Middle frontal gyrus (tissue), 1 donor: ENCODE data around the gene LZIC.
"Not testable (repeated sequence)": the region's sequence is repeated elsewhere in the genome, so short reads cannot be mapped to it uniquely, and the experiment has no call there.

Experiments used
- DNase-seq: peaks from one replicate; pipeline ENCODE4 v3.0.0-alpha.2; 2015; ENCODE audit warnings: low spot score; ENCODE audit errors: extremely low spot score

LZIC gene

GRCh38 chr1:9942939-9943788 lies at the start of gene LZIC, which contains the start of gene NMNAT1:
Gene LZIC, minus strand, starts transcription at chr1:9943391. Its CDS starts 6,772 bp downstream, at chr1:9936619.
Gene NMNAT1, plus strand, starts transcription at chr1:9943475. Its CDS starts 28,599 bp downstream, at chr1:9972074.
- peak; percentile 89 for DNase-seq

- no peak for DNase-seq
These were observed 49.7 kb upstream of the LZIC start for GRCh38 chr1:9992910-9993309.

DNA sequence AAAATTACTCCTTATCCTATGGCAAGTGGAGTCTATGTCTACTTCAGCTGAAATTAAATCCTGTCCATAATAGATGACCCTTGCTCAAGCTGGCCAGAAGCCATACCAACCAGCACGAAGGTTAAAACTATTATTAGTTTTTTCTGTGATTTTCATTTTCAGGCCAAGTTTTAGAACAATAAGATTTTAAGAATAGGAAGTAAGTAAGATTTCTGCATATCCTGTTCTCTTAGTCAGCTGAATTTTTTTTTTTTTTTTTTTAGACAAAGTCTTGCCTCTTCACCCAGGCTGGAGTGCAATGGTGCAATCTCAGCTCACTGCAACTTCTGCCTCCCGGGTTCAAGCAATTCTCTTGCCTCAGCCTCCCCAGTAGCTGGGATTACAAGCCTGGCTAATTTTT lies 47.8 kb upstream of the LZIC start:
- no peak for DNase-seq

GRCh38 chr1:9989773-9990172 lies 46.6 kb upstream of the LZIC start:
- no peak for DNase-seq

DNA sequence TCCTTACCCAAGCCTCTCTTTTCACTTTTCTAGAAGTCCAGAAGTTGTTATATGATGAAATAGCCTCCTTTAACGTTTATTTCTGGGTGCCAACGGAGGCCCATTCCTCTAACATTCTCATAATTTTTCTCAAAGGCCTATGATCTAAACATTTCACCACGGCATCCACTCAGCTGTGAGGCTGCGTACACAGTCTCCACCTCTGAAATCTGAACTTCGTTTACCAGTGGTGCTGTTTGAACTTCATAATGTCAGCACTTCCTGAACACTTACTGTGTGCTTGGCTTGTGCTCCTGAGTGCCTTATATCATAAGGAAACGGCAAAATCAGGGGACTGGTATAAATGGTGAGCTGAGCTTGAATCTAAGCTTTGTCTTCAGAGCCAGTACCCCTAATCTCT lies 41.8 kb upstream of the LZIC start:
- DNase-seq = no peak

DNA sequence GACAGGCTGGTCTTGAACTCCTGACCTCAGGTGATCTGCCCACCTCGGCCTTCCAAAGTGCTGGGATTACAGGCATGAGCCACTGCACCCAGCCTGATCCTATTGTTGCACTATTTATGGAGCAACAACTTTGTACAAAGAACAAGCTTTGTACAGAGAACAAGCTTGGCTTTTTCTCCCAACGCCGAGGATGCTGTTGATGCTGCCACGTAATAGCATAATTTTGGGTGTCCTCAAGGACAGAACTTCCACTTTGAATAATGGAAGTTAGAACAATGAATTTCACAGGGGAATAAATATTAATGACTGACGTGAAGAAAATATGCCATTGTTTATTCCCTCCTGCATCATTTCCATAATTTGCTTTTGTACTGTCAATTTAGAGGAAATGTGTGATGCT lies 41.1 kb upstream of the LZIC start:
- DNase-seq = no peak

GRCh38 chr1:9960706-9961562 lies 17.7 kb upstream of the LZIC start:
- DNase-seq = no peak

- DNase-seq = no peak
These were observed 16.8 kb upstream of the LZIC start for GRCh38 chr1:9960011-9960410.

GRCh38 chr1:9957726-9958125 lies 14.5 kb upstream of the LZIC start:
- no peak for DNase-seq

DNA sequence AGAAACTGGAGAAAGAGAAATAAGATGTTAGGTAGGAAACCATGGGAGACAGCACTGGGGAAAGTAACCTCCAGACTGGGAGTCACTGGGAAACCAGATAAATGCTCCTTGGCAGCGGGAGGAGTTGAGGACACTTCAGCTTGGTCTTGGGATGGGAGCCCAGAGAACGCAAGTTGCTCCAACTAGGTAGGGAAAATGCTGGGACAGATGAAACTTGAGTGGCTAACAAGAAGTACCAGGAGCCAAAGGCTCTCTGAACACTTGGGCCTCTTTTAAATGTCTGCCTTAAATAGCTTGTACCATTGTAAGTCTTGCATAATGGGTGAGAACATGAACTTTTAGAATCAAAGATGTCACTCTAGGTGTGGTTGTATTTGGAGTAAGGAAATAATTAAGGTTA lies 3.1 kb upstream of the LZIC start:
- DNase-seq = no peak

DNA sequence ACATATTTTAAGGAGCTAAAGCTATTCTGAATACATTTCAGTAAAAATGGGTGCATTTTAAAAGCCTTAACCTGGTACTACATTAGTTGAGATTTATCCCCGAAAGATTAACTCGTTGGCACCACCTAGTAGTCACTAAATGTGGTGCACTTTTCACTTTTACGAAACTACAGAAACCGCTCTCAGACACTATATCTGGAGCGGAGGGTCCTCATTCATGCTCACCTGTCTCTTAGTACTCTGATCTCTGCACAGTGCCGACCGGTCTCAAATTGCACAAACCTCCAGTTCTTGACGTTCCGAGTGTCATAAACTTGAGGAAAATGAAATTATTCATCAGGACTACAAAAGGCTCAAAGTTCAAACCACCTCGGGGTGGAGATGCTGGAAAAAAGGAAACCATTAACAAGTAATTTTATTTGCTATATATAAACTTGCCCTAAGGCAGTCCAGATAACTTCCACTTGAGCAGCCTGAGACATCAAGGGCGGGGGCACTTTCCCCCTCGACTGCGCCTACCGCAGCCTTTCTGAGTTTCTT lies 722 bp downstream of the LZIC start:
- peak; percentile 15 for DNase-seq

- no peak for DNase-seq
These were observed 13.5 kb downstream of the LZIC start for GRCh38 chr1:9929431-9930385.

- no peak for DNase-seq
These were observed 15.9 kb downstream of the LZIC start for GRCh38 chr1:9927259-9927658.

DNA sequence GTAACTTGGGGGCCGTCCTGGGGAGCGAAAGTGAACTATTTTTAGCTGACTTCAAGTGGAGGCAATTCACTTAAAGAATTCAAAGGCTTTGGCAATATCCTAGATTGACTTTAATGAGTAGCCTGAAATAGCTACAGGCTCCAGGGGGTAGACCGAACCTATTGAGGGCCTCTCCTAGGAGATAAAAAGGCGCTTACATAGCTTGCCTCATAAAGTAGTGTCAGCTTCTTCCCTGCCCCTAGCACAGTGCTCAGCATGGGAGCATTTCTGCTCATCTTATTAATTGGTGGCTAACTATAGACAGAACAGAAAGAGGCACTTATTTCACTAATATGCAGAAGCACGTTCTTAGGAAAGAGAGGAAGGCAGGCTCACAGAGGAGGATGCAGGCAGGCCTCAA lies 20.8 kb downstream of the LZIC start:
- DNase-seq = no peak

DNA sequence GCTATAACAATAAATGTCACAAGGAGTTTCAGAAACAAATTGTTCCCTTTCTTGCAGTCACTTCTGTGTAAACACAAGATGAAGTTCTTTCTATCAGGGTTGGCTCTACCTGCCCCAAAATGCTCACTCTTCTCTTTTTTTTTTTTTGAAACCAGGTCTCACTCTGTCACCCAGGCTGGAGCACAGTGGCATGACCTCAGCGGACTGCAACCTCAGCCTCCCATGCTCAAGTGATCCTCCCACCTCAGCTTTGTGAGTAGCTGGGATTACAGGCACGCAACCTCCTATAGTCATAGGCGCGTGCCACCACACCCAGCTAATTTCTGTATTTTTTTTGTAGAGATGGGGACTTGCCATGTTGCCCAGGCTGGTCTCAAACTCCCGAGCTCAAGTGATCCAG lies 22.6 kb downstream of the LZIC start:
- DNase-seq = no peak

DNA sequence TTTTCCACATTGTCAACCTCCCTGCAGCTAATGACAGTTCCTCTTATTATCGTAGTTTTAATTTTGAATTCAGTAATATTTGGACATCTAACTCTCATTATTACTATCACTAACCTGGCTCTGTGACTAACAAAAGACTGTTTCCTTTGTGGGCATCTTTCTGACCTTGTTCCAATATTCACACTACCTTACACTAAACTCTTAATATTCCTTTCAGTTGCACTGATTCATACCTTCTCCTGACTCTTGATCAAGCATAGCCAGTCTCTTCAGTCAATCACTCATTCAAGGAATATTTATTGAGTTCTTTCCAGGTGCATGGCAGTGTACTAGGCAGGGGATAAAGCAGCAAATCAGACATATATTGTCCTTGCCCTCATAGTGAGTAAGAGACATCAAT lies 25.3 kb downstream of the LZIC start:
- no peak for DNase-seq

GRCh38 chr1:9917495-9917894 lies 25.7 kb downstream of the LZIC start:
- not testable (repeated sequence) for DNase-seq

DNA sequence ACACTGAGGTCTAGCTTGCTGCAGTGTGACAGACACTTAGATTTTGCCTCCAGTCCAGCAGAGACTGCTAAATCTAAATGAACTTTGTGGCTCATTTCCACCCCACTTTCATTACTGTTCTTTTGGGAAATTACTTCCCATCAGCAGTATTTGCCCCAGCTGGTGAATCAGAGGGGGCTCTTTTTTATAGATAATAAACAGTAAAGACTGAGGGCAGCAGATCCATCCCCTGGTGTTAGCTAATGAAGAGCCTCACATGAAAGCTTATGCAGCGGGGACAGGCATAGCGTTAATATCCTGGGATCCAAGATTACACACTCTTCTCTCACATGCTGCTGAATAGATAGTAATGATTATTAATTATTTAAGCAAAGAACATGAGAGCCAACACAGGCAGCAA lies 26.7 kb downstream of the LZIC start:
- no peak for DNase-seq

DNA sequence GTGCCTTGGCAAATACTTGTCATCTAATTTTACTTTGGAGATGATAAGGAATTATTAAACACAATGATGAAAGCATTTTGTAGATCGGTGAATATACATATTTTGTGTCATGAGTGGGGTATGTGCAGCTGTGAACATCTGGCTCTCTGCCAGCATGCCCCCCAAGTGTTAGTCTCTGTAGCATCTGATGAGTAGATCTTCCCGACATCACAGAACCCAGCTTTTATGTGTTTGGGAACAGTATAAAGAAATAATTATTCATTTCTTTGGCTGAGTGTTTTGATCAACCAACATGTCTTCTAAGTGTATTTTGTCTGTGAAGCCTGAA lies 28.6 kb downstream of the LZIC start:
- no peak for DNase-seq

DNA sequence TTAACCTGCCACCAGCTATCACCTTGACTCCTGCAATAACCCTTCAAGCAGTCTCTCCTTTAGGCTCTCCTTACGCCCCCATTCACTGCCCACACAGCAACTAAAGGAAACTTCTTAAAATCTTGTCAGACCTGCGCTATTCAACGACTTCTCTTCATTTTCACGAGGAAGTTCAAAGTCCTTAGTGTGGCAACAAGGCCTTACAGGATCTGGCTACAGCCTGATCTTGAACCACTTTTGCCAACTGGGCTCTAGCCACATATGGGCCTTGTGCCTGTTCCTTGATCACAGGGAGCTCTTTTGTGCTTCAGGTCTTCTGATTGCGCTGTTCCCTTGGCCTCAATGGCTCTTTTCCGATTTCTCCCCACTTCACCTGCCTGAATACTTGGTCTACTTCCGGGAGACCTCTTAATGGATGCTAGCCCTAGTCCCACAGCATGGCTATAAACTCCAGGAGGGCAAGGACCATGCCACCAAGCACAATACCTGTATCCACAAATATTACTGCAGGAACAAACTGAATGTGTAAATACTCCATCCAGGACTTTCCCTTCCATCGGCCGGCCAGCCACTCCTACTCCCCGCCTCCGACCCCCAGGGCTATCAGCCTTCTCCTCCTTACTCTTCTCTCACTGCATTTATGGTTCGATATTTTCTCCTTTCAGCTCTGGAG lies 30.8 kb downstream of the LZIC start:
- DNase-seq = no peak
